LNCaP clone FGC (cell line): ENCODE data around the gene C2orf76.

ENCODE experiments used
- DNase-seq: peaks from one replicate; pipeline ENCODE4 v3.0.0-alpha.2; 2011; ENCODE audit warnings: low read depth
- H3K4me3 ChIP-seq: 2 replicates; pipeline ENCODE4 v1.5.1; 2011; ENCODE audit warnings: mild to moderate bottlenecking, low read depth, low read length, control low read depth
- TF ChIP-seq, protein P1 (sequence below): IDR thresholded peaks from 2 replicates; pipeline ENCODE4 v1.5.1; 2012; ENCODE audit warnings: mild to moderate bottlenecking; ENCODE audit not compliant: control insufficient read depth, insufficient read depth; ENCODE audit errors: extremely low read depth

C2orf76 gene

DNA sequence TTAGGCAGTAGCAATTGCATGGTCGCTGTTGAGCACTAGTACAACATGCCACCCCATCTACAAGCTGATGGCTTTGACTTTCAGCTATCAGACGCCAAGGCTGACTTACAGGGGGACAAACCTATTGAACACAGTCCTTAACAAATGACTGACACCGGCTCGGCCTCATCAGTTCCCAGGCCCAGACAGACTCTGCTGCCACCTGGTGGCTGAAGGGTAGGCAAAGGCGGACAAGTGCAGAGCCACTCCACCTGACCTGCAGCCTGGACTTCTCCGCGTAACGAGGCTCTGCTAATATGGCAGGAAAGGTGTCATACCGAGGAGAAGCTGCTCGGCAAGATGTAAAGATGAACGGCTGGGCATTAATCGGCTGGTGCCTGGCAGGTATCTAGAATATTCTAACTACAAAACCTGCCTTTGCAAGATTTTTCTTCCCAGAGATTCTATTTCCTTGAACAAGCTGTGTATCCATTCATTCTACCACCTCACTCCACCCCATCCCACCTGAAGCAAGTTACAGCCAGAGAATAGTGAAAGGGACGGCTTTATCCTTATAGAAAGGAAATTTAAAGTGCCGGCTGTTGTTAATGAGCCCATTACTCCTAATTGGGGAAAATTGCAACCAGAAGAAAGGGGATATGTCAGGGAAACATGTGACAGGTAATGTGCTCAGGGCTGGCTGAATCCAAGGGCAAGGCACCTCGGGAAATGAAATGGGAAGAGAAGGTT lies 75.6 kb downstream of the C2orf76 start:
- TF ChIP-seq, protein P1, sequence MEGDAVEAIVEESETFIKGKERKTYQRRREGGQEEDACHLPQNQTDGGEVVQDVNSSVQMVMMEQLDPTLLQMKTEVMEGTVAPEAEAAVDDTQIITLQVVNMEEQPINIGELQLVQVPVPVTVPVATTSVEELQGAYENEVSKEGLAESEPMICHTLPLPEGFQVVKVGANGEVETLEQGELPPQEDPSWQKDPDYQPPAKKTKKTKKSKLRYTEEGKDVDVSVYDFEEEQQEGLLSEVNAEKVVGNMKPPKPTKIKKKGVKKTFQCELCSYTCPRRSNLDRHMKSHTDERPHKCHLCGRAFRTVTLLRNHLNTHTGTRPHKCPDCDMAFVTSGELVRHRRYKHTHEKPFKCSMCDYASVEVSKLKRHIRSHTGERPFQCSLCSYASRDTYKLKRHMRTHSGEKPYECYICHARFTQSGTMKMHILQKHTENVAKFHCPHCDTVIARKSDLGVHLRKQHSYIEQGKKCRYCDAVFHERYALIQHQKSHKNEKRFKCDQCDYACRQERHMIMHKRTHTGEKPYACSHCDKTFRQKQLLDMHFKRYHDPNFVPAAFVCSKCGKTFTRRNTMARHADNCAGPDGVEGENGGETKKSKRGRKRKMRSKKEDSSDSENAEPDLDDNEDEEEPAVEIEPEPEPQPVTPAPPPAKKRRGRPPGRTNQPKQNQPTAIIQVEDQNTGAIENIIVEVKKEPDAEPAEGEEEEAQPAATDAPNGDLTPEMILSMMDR: peak; percentile 89
- DNase-seq: peak; percentile 58
- no peak overlapping the region for H3K4me3 ChIP-seq

DNA sequence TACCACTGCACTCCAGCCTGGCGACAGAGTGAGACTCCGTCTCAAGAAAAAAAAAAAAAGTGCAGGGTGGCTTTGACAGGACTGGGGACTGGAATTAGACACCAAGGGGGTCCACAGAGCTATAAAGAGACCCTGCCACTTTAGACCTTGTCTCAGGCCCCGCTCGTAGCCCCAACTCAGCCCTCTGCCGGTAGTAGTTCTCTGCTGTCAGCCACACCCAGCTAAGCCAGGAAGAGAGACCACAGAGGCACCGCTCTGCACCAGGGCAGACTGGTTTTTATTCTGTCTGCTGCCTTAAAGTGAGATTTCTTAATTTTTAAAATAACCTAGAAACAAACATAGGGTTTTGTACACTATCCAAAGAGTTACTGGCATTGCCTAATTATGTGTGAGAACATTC lies 77.0 kb downstream of the C2orf76 start:
- no peak overlapping the region for H3K4me3 ChIP-seq
- DNase-seq: no peak
- TF ChIP-seq, protein P1: no peak

DNA sequence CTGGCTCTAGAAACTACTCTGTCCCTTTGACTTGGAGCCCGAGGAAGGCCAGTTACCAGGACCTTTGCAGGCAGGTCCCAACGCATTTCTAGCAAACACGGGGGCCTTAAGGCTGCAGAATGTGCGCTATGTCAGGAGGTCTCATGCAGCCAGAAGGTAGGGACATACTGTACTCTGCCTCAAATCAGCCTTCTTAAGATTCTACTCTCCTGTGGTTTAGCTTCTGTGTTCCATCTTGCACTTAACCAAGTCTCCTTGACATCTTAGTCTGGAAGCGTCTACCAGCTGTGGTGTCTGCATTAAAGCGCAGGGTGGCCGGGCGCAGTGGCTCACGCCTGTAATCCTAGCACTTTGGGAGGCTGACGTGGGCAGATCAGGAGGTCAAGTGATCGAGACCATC lies 77.5 kb downstream of the C2orf76 start:
- no peak overlapping the region for H3K4me3 ChIP-seq
- TF ChIP-seq, protein P1: no peak
- no peak for DNase-seq

DNA sequence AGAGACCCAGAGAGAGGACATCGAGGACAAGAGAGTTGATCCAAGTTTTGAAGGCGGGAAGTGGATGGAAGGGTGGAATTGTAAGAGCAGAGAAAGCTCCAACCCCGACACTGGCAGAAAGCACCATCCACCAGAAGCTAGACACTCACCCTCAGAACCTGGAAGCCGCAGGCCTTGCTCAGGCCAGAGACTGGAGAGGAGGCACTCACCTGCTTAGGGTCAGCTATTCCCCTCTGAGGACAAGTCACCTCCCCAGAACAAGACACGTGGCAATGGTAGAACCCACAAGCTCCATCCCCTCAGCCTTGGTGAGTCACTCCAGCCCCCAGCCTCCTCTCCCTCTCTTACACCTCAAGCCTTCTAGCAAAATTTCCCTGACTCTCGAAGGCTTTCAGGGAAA lies 78.1 kb downstream of the C2orf76 start:
- DNase-seq: no peak
- H3K4me3 ChIP-seq: no peak overlapping the region
- TF ChIP-seq, protein P1: no peak

DNA sequence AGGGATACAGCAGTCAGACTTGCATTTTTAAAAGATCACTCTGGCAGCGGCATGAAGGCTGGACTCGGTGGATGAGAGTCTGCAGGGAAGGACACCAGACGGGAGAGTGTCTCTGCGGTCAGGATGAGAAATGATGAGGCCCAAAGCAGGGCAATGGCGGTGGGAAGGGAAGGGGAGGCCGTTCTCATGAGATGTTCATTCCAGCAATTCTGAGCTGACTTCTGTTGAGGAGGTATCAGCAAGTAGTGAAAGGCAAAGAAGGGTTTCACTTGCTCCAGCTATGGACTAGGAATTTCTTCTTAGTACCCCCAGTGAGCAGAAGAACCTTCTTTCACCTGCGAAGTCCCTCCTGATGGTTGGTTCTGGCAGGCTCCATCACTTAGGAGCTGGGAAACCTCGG lies 80.0 kb downstream of the C2orf76 start:
- no peak for DNase-seq
- TF ChIP-seq, protein P1: no peak
- H3K4me3 ChIP-seq: no peak overlapping the region

DNA sequence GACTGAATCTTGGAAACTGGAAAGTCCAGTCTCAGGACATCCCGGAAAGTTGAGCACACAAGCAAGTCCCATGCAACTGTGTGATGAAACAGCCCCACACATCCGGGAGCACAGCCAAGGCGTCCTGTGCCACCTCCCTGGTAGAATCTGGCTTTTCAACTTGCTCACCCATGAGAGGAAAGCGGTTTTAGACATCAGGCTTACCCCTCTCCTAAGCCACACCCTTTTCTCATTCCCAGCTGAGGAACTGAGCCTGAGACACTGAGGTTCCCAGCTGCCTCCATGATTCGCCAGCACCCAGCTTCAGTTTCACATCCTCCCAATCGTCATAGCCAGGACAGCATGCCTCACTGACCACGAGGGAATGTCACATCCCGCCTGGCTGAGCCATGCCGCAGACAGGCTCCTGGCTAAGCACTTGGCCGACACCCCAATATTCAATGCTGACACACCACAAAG lies 82.7 kb downstream of the C2orf76 start:
- no peak overlapping the region for H3K4me3 ChIP-seq
- DNase-seq: peak; percentile 91
- TF ChIP-seq, protein P1: no peak

DNA sequence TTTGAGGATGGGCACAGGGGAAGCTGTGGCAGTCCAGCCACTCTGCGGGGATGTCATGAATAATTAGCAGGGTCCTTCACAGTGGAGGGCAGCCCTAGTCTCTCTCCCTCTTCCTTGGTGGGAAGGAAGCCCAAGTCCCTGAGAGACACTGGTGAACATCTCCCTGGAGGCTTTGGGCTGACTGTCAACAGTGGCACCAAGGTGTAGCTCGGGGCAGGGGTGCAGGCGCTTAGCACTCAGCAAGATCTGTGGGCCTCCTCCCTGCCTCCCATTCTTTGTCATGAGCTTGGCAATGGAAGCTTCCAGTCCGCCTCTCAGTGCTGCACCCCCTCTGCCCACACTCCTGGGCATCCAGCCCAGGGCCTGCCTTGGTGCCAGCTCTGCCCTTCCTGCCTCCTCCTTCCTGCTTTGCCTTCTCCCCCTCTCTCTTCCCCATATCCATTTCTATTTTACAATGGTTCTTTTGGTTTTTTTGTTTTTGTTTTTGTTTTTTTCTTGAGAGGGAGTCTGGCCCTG lies 83.6 kb downstream of the C2orf76 start:
- TF ChIP-seq, protein P1: no peak
- H3K4me3 ChIP-seq: no peak overlapping the region
- no peak for DNase-seq
